ENCODE results near the gene IGF2BP2.
"Not testable (repeated sequence)": the region's sequence is repeated elsewhere in the genome, so short reads cannot be mapped to it uniquely, and the experiment has no call there.

The IGF2BP2 gene

DNA sequence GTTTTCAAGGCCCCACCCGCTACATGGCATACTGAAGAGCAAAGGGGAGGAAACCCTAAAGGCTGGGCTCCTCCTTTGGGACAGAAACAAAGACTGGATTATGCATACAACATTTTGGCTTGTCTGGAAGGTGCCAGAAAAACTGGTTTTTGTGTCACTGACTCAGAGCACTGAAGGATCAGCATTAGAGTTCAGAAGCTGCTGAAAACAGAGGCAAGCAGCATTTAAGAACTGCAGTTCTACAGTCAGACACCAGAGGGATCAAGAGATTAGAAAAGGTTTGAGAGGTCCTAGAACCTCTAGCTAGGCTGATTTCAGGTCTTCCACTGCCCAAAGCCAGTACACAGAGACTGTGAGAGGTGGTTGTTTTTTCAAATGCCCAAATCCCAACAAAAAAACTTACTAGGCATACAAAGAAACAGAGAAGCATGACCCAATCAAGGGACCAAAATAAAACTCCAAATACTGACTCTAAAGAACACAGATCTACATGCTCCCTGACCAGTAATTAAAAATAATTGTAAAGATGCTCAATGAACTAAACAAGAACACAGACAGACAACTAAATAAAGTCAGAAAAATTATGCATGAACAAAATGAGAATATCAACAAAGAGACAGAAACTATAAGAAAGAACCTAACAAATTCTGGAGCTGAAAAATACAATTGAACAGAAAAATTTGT lies 147.6 kb downstream of the IGF2BP2 start:
- TF ChIP-seq, protein P1, sequence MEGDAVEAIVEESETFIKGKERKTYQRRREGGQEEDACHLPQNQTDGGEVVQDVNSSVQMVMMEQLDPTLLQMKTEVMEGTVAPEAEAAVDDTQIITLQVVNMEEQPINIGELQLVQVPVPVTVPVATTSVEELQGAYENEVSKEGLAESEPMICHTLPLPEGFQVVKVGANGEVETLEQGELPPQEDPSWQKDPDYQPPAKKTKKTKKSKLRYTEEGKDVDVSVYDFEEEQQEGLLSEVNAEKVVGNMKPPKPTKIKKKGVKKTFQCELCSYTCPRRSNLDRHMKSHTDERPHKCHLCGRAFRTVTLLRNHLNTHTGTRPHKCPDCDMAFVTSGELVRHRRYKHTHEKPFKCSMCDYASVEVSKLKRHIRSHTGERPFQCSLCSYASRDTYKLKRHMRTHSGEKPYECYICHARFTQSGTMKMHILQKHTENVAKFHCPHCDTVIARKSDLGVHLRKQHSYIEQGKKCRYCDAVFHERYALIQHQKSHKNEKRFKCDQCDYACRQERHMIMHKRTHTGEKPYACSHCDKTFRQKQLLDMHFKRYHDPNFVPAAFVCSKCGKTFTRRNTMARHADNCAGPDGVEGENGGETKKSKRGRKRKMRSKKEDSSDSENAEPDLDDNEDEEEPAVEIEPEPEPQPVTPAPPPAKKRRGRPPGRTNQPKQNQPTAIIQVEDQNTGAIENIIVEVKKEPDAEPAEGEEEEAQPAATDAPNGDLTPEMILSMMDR (IDR thresholded peaks at IDR 0.05; ENCODE audit: poor library complexity, severe bottlenecking): peak; percentile 77
- Histone ChIP-seq H3K27me3 (ENCODE audit: insufficient read depth, poor library complexity, severe bottlenecking) (no peaks in the 10 kb centered on the region), H3K4me1 (ENCODE audit: insufficient read depth, poor library complexity, severe bottlenecking) (no peaks in the 10 kb centered on the region), H3K4me3 (ENCODE audit: severe bottlenecking) (no peak overlapping the region), H3K27ac (ENCODE audit: poor library complexity, severe bottlenecking) (peak overlapping the region; percentile 60), H3K36me3 (ENCODE audit: low read depth) (peaks cover 90% of the 10 kb centered on the region), H3K9me3 (ENCODE audit: severe bottlenecking) (peaks cover 2% of the 10 kb centered on the region)
- DNase-seq (ENCODE audit: low spot score): no peak
- peak; percentile 91 for ATAC-seq (ENCODE audit: low read depth)

DNA sequence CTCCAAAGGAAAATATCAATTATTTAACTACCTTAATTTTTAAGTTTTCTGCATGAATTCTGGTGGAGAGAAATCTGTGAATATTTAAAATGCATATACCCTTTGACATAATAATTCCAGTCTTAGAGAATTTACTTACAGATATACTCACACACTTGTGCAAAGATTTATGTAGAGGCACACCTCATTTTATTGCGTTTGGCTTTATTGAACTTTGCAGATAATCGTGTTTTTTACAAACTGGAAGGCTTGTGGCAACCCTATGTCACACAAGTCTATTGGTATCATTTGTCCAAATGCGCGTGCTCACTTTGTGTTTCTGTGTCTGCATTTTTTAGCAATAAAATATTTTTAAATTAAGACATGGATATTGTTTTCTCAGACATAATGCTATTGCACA lies 157.3 kb downstream of the IGF2BP2 start:
- DNase-seq (ENCODE audit: low spot score) (no peak), ATAC-seq (ENCODE audit: low read depth) (no peak)
- Histone ChIP-seq H3K36me3 (ENCODE audit: low read depth) (peaks cover 82% of the 10 kb centered on the region), H3K9me3 (ENCODE audit: severe bottlenecking) (no peaks in the 10 kb centered on the region), H3K4me3 (ENCODE audit: severe bottlenecking) (no peak overlapping the region), H3K27ac (ENCODE audit: poor library complexity, severe bottlenecking) (no peak overlapping the region), H3K27me3 (ENCODE audit: insufficient read depth, poor library complexity, severe bottlenecking) (no peaks in the 10 kb centered on the region), H3K4me1 (ENCODE audit: insufficient read depth, poor library complexity, severe bottlenecking) (no peaks in the 10 kb centered on the region)
- TF ChIP-seq, protein P1 (IDR thresholded peaks at IDR 0.05; ENCODE audit: poor library complexity, severe bottlenecking): no peak

DNA sequence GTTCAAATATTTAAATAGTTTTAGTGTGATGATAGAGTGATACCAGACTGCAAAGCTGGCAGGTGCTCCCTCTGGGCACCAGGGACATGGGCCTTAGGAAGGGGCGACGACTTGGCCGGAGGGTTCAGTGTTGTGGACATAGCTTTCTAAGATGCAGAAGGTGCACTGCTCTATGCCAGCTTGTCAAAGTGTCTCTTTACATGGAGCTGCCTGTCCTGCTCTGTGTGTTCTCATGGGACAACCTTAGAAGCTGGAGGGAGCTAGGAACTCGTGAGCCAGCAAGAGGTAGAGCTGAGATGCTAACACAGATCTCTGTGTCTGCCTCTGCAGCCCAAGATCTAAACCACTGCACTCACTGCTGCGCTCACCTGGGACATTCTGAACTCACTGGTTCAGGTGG lies 160.9 kb downstream of the IGF2BP2 start:
- TF ChIP-seq, protein P1 (IDR thresholded peaks at IDR 0.05; ENCODE audit: poor library complexity, severe bottlenecking): no peak
- no peak; the same call in 2 of the 3 replicates for ATAC-seq (ENCODE audit: low read depth)
- H3K27me3 ChIP-seq (ENCODE audit: insufficient read depth, poor library complexity, severe bottlenecking): no peaks in the 10 kb centered on the region
- peaks cover 21% of the 10 kb centered on the region for H3K4me1 ChIP-seq (ENCODE audit: insufficient read depth, poor library complexity, severe bottlenecking)
- peaks cover 69% of the 10 kb centered on the region for H3K36me3 ChIP-seq (ENCODE audit: low read depth)
- DNase-seq (ENCODE audit: low spot score): no peak
- H3K27ac ChIP-seq (ENCODE audit: poor library complexity, severe bottlenecking): no peak overlapping the region
- no peak overlapping the region for H3K4me3 ChIP-seq (ENCODE audit: severe bottlenecking)
- no peaks in the 10 kb centered on the region for H3K9me3 ChIP-seq (ENCODE audit: severe bottlenecking)

DNA sequence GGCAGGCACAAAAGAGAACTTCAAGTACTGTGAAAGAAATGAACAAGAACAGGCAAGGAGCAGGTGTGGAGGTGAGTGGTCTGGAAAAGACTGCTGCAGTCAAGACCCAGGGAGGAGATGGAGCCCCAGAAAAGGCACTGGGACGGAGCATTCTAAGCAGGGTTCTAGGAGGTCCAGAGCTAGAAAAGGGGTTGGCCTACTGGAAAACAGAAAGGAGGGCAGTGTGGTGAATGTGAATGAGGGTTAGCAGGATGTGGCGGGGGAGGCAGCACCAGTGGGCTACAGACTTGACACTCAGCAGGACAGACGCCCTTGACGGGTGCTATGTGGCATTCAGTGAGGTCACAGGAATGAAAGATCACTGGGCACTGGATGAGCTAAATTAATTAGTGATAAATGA lies 163.1 kb downstream of the IGF2BP2 start:
- Histone ChIP-seq H3K36me3 (ENCODE audit: low read depth) (peaks cover 64% of the 10 kb centered on the region), H3K27ac (ENCODE audit: poor library complexity, severe bottlenecking) (peak overlapping the region; percentile 96), H3K9me3 (ENCODE audit: severe bottlenecking) (no peaks in the 10 kb centered on the region), H3K27me3 (ENCODE audit: insufficient read depth, poor library complexity, severe bottlenecking) (no peaks in the 10 kb centered on the region), H3K4me3 (ENCODE audit: severe bottlenecking) (no peak overlapping the region), H3K4me1 (ENCODE audit: insufficient read depth, poor library complexity, severe bottlenecking) (peaks cover 42% of the 10 kb centered on the region)
- no peak for ATAC-seq (ENCODE audit: low read depth)
- DNase-seq (ENCODE audit: low spot score): no peak
- TF ChIP-seq, protein P1 (IDR thresholded peaks at IDR 0.05; ENCODE audit: poor library complexity, severe bottlenecking): no peak

DNA sequence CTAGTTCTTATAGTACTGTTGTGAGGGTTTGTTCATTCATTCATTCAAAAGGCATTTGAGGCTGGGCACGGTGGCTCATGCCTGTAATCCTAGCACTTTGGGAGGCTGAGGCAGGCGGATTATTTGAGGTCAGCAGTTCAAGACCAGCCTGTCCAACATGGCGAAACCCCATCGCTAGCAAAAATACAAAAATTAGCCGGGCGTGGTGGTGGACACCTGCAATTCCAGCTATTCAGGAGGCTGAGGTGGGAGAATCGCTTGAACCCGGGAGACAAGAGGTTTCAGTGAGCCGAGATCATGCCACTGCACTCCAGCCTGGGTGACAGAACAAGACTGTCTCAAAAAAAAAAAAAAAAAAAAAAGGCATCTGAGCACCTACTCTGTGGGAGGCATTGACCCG lies 163.5 kb downstream of the IGF2BP2 start:
- Histone ChIP-seq H3K4me1 (ENCODE audit: insufficient read depth, poor library complexity, severe bottlenecking) (peaks cover 47% of the 10 kb centered on the region), H3K27ac (ENCODE audit: poor library complexity, severe bottlenecking) (peak overlapping the region; percentile 96), H3K36me3 (ENCODE audit: low read depth) (peaks cover 61% of the 10 kb centered on the region)
- DNase-seq (ENCODE audit: low spot score); H3K27me3 ChIP-seq (ENCODE audit: insufficient read depth, poor library complexity, severe bottlenecking); H3K4me3 ChIP-seq (ENCODE audit: severe bottlenecking); H3K9me3 ChIP-seq (ENCODE audit: severe bottlenecking); ATAC-seq (ENCODE audit: low read depth): not testable (repeated sequence)

Data from RWPE2 (cell line).